HEK293 (cell line): ENCODE measurements around the gene C2.

Experiments
- CTCF ChIA-PET: fragments of 350-600 bp; formaldehyde crosslinking; extraction: SDS; loops from one replicate; lab custom pipeline; 2021; ENCODE audit warnings: antibody characterized with exemption; lab: Yijun Ruan, JAX
- POLR2A ChIA-PET: fragments of 300-600 bp; formaldehyde crosslinking; extraction: SDS; loops from one replicate; lab custom pipeline; 2020; ENCODE audit warnings: antibody characterized with exemption, inconsistent platforms; lab: Yijun Ruan, JAX
- H3K27ac ChIP-seq: fragments of 200-500 bp; sonication (Bioruptor generic); 2 replicates; pipeline ENCODE4 v1.5.1; 2014; ENCODE audit warnings: low read depth, low read length, control low read depth, inconsistent platforms; ENCODE audit errors: extremely low read depth
- H3K36me3 ChIP-seq, 2 experiments: fragments of 200-500 bp in 1 of 2; sonication (Bioruptor generic) in 1 of 2; 1 replicate in 1 of 2; 2 replicates in 1 of 2; pipeline ENCODE4 v1.5.1; 2014 to 2017; ENCODE audit warnings: inconsistent platforms in 2 of 2, low read length in 2 of 2; ENCODE audit not compliant: control insufficient read depth in 2 of 2, insufficient read depth in 1 of 2
- H3K4me1 ChIP-seq: fragments of 200-500 bp; sonication (Bioruptor generic); 2 replicates; pipeline ENCODE4 v1.5.1; 2014; ENCODE audit warnings: mild to moderate bottlenecking, low read length, inconsistent platforms; ENCODE audit not compliant: control insufficient read depth, insufficient read depth
- H3K4me3 ChIP-seq: 2 replicates; pipeline ENCODE4 v1.5.1; 2011; ENCODE audit warnings: low read depth, mild to moderate bottlenecking, control low read depth, low read length, moderate library complexity
- H3K9me3 ChIP-seq: fragments of 200-500 bp; sonication (Bioruptor generic); 2 replicates; pipeline ENCODE4 v1.5.1; 2014; ENCODE audit warnings: low read depth, low read length, inconsistent platforms; ENCODE audit not compliant: control insufficient read depth, insufficient read depth
- CTCF ChIP-seq: fragments of 450-650 bp; formaldehyde crosslinking; IDR thresholded peaks from 2 replicates; pipeline ENCODE4 v1.5.1; 2016; ENCODE audit warnings: missing biosample characterization, missing genetic modification characterization
- HOXD13 ChIP-seq: sonication (generic); formaldehyde crosslinking; IDR thresholded peaks from 2 replicates; pipeline ENCODE4 v1.8.0; 2022; ENCODE audit warnings: missing genetic modification reagents, borderline replicate concordance
- PRDM1 ChIP-seq: fragments of 450-650 bp; formaldehyde crosslinking; IDR thresholded peaks from 2 replicates; pipeline ENCODE4; 2016; ENCODE audit warnings: missing biosample characterization, missing genetic modification characterization
- PRDM6 ChIP-seq: fragments of 450-650 bp; formaldehyde crosslinking; IDR thresholded peaks from 2 replicates; pipeline ENCODE4 v1.5.1; 2017; ENCODE audit warnings: missing biosample characterization, missing genetic modification characterization
- REST ChIP-seq: fragments of 450-650 bp; formaldehyde crosslinking; IDR thresholded peaks from 2 replicates; pipeline ENCODE4 v1.5.1; 2016; ENCODE audit warnings: missing biosample characterization, missing genetic modification characterization
- SALL2 ChIP-seq: fragments of 450-650 bp; formaldehyde crosslinking; IDR thresholded peaks from 2 replicates; pipeline ENCODE4 v1.5.0; 2017; ENCODE audit warnings: missing biosample characterization, mild to moderate bottlenecking, missing genetic modification characterization, borderline replicate concordance
- ZNF112 ChIP-seq: fragments of 450-650 bp; formaldehyde crosslinking; IDR thresholded peaks from 2 replicates; pipeline ENCODE4 v1.5.0; 2017; ENCODE audit warnings: missing biosample characterization, missing genetic modification characterization
- ZNF16 ChIP-seq: fragments of 450-650 bp; formaldehyde crosslinking; IDR thresholded peaks from 2 replicates; pipeline ENCODE4 v1.5.1; 2016; ENCODE audit warnings: low read depth, missing biosample characterization, missing genetic modification characterization
- ZNF2 ChIP-seq: fragments of 450-650 bp; formaldehyde crosslinking; IDR thresholded peaks from 2 replicates; pipeline ENCODE4 v1.5.1; 2016; ENCODE audit warnings: missing biosample characterization, missing genetic modification characterization
- ZNF223 ChIP-seq: fragments of 450-650 bp; formaldehyde crosslinking; IDR thresholded peaks from 2 replicates; pipeline ENCODE4 v1.5.1; 2016; ENCODE audit warnings: missing biosample characterization, missing genetic modification characterization
- ZNF24 ChIP-seq: fragments of 450-650 bp; formaldehyde crosslinking; IDR thresholded peaks from 2 replicates; pipeline ENCODE4 v1.5.1; 2016; ENCODE audit warnings: missing biosample characterization, missing genetic modification characterization
- ZNF280D ChIP-seq: fragments of 450-650 bp; formaldehyde crosslinking; IDR thresholded peaks from 2 replicates; pipeline ENCODE4 v1.5.1; 2016; ENCODE audit warnings: missing biosample characterization, missing genetic modification characterization
- ZNF596 ChIP-seq: fragments of 450-650 bp; IDR thresholded peaks from 2 replicates; pipeline ENCODE4 v1.5.0; 2018; ENCODE audit warnings: missing biosample characterization, mild to moderate bottlenecking, missing genetic modification characterization, moderate library complexity
- ZNF621 ChIP-seq: fragments of 450-650 bp; formaldehyde crosslinking; IDR thresholded peaks from 2 replicates; pipeline ENCODE4 v1.5.1; 2017; ENCODE audit warnings: missing biosample characterization, missing genetic modification characterization
- ZNF654 ChIP-seq: fragments of 450-650 bp; formaldehyde crosslinking; IDR thresholded peaks from 2 replicates; pipeline ENCODE4 v1.5.1; 2016; ENCODE audit warnings: low read depth, missing biosample characterization, missing genetic modification characterization
- ZNF692 ChIP-seq: fragments of 450-650 bp; formaldehyde crosslinking; IDR thresholded peaks from 2 replicates; pipeline ENCODE4 v1.5.1; 2016; ENCODE audit warnings: missing biosample characterization, missing genetic modification characterization
- ZNF707 ChIP-seq: fragments of 450-650 bp; formaldehyde crosslinking; IDR thresholded peaks from 2 replicates; pipeline ENCODE4 v1.5.1; 2016; ENCODE audit warnings: missing biosample characterization, missing genetic modification characterization
- ZNF776 ChIP-seq: fragments of 450-650 bp; formaldehyde crosslinking; IDR thresholded peaks from 2 replicates; pipeline ENCODE4 v1.5.0; 2017; ENCODE audit warnings: missing biosample characterization, missing genetic modification characterization, borderline replicate concordance
- ZNF830 ChIP-seq: fragments of 450-650 bp; IDR thresholded peaks from 2 replicates; pipeline ENCODE4 v1.5.0; 2018; ENCODE audit warnings: missing biosample characterization, missing genetic modification characterization, low read depth, mild to moderate bottlenecking, moderate library complexity
- ZXDB ChIP-seq: fragments of 450-650 bp; formaldehyde crosslinking; IDR thresholded peaks from 2 replicates; pipeline ENCODE4 v1.5.1; 2016; ENCODE audit warnings: missing biosample characterization, missing genetic modification characterization

The C2 gene

GRCh38 chr6:31949926-31950548 lies 22.5 kb downstream of the C2 start:
- Histone ChIP-seq H3K4me1 (no peaks in the 10 kb centered on the region), H3K4me3 (no peak overlapping the region), H3K36me3 (peaks cover 6 to 46% of the 10 kb centered on the region in 2 experiments; a peak in 2 of 3 replicates), H3K27ac (no peak overlapping the region), H3K9me3 (no peaks in the 10 kb centered on the region)
- ChIA-PET POLR2A (interaction anchor here (0.9 to 4.2 kb wide), 6 partner anchors 10 to 247 kb away, joined by 3 to 17 read pairs (median 4); partner anchors contain the start of genes ABHD16A and NEU1), CTCF (interaction anchor here (0.6 to 3.3 kb wide), 8 partner anchors 9 to 211 kb away, joined by 3 to 70 read pairs (median 4); partner anchors contain the start of gene LSM2)
- peak; percentile 49; the same call in 1 of the 2 replicates for TF ChIP-seq PRDM1
- TF ChIP-seq ZNF223 (tag by site-specific recombination), result no peak
- no peak for TF ChIP-seq ZNF24 (tag by site-specific recombination)

GRCh38 chr6:31952140-31952805 lies 24.8 kb downstream of the C2 start:
- peaks cover 15 to 65% of the 10 kb centered on the region in 2 experiments for H3K36me3 ChIP-seq
- ChIA-PET CTCF (interaction anchor here (0.5 to 3.3 kb wide), 41 partner anchors 9 to 869 kb away, joined by 3 to 70 read pairs (median 6); partner anchors contain the start of genes DDAH2, DXO, EGFL8 and EHMT2), POLR2A (interaction anchor here (0.6 to 4.2 kb wide), 17 partner anchors 12 to 291 kb away, joined by 3 to 22 read pairs (median 4); partner anchors contain the start of genes C6orf47, DXO, EHMT2 and HSPA1B)
- no peaks in the 10 kb centered on the region for H3K9me3 ChIP-seq
- H3K4me1 ChIP-seq, result no peaks in the 10 kb centered on the region
- H3K4me3 ChIP-seq, result no peak overlapping the region
- no peak overlapping the region for H3K27ac ChIP-seq
- TF ChIP-seq ZNF16 (tag by site-specific recombination), result no peak
- TF ChIP-seq REST (tag by site-specific recombination), result no peak
- no peak for TF ChIP-seq PRDM6 (tag by site-specific recombination)
- TF ChIP-seq ZNF596 (tag by site-specific recombination), result no peak
- no peak for TF ChIP-seq ZNF830 (tag by site-specific recombination)
- TF ChIP-seq ZXDB (tag by site-specific recombination), result no peak
- TF ChIP-seq SALL2 (tag by site-specific recombination), result no peak
- TF ChIP-seq ZNF654 (tag by site-specific recombination), result peak; percentile 37
- TF ChIP-seq ZNF692 (tag by site-specific recombination), result no peak
- TF ChIP-seq ZNF776 (tag by site-specific recombination), result no peak
- no peak for TF ChIP-seq ZNF621
- TF ChIP-seq ZNF280D (tag by site-specific recombination), result no peak
- TF ChIP-seq CTCF, result peak; percentile 77
- no peak for TF ChIP-seq HOXD13
- TF ChIP-seq ZNF707 (tag by site-specific recombination), result no peak
- TF ChIP-seq ZNF112, result no peak
- TF ChIP-seq ZNF2 (tag by site-specific recombination), result peak; percentile 59; the same call in 1 of the 2 replicates
